Retinal pigment epithelial cell (primary cell): ENCODE results near the gene PYCARD.
"Not testable (repeated sequence)": the region's sequence is repeated elsewhere in the genome, so short reads cannot be mapped to it uniquely, and the experiment has no call there.

Experiments
- DNase-seq: peaks from one replicate; pipeline ENCODE4 v3.0.0-alpha.2; 2010; ENCODE audit warnings: low read depth
- H3K4me3 ChIP-seq: 2 replicates; pipeline ENCODE4 v1.5.1; 2011; ENCODE audit warnings: mild to moderate bottlenecking, low read length, control low read depth, moderate library complexity
- TF ChIP-seq, protein P1 (sequence below): conservative IDR thresholded peaks from 2 replicates; pipeline ENCODE4 v1.5.1; 2011; ENCODE audit warnings: low read depth, low read length, control low read depth, inconsistent platforms

The PYCARD gene

GRCh38 chr16:31181102-31181830 lies 21.3 kb downstream of the PYCARD start:
- peak overlapping the region; percentile 93 for H3K4me3 ChIP-seq
- TF ChIP-seq, protein P1, sequence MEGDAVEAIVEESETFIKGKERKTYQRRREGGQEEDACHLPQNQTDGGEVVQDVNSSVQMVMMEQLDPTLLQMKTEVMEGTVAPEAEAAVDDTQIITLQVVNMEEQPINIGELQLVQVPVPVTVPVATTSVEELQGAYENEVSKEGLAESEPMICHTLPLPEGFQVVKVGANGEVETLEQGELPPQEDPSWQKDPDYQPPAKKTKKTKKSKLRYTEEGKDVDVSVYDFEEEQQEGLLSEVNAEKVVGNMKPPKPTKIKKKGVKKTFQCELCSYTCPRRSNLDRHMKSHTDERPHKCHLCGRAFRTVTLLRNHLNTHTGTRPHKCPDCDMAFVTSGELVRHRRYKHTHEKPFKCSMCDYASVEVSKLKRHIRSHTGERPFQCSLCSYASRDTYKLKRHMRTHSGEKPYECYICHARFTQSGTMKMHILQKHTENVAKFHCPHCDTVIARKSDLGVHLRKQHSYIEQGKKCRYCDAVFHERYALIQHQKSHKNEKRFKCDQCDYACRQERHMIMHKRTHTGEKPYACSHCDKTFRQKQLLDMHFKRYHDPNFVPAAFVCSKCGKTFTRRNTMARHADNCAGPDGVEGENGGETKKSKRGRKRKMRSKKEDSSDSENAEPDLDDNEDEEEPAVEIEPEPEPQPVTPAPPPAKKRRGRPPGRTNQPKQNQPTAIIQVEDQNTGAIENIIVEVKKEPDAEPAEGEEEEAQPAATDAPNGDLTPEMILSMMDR = no peak
- DNase-seq = no peak

DNA sequence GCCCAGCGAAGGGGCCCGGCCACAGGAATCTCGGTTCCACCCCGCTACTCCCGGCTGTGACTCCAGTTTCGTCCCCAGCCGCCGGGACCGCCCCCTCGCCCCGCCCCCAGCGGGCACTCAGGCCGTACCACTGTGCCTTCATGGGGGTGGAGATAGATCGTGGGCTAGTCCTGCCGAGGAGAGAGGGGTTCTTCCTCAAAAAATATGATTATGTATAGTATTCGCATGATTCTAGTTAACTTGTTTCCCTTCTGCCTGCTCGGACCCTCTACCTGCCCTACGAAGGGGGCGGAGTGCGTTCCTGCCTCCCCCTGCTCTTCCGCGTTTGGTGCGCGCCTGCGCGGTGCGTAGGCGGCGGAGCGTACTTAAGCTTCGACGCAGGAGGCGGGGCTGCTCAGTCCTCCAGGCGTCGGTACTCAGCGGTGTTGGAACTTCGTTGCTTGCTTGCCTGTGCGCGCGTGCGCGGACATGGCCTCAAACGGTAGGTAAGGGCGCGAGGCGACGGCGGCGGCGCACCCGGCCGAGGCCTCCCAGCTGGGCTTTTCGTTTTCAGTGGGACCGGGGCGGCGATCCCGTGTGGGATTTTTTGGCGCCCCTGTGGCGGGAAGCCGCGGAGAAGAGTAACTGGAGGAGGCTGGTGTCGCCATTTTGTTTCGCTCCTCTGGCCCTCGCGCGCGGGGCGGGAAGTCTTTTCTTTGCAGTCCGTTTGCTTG lies 22.7 kb downstream of the PYCARD start, which contains the start of gene FUS:
Gene FUS, plus strand, starts transcription at position 393 of the 713 bp plus-strand sequence. Its CDS starts 76 bp downstream, at position 469.
- DNase-seq = peak; percentile 41
- TF ChIP-seq, protein P1 = no peak
- peak within 1 kb of the TSS; percentile 93 for H3K4me3 ChIP-seq

- TF ChIP-seq, protein P1 = no peak
- peak overlapping the region; percentile 93 for H3K4me3 ChIP-seq
- no peak for DNase-seq
Observed at GRCh38 chr16:31179219-31179746, 23.3 kb downstream of the PYCARD start.

- no peak overlapping the region for H3K4me3 ChIP-seq
- no peak for DNase-seq
- TF ChIP-seq, protein P1 = no peak
Observed at GRCh38 chr16:31177136-31177535, 25.4 kb downstream of the PYCARD start.

DNA sequence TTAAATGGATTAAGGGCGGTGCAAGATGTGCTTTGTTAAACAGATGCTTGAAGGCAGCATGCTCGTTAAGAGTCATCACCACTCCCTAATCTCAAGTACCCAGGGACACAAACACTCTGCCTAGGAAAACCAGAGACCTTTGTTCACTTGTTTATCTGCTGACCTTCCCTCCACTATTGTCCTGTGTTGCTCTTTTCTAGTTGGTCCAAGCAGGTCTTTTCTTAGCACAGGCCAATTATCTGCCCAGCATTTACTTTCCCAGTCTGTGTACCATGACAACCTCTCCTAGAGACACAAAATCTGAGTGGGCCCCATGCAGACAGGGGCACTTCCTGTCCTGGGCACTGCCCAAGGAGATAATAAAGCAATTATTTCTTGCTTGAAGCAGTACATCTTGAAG lies 32.5 kb downstream of the PYCARD start:
- H3K4me3 ChIP-seq, DNase-seq: not testable (repeated sequence)

GRCh38 chr16:31168848-31169247 lies 33.7 kb downstream of the PYCARD start:
- no peak for DNase-seq

DNA sequence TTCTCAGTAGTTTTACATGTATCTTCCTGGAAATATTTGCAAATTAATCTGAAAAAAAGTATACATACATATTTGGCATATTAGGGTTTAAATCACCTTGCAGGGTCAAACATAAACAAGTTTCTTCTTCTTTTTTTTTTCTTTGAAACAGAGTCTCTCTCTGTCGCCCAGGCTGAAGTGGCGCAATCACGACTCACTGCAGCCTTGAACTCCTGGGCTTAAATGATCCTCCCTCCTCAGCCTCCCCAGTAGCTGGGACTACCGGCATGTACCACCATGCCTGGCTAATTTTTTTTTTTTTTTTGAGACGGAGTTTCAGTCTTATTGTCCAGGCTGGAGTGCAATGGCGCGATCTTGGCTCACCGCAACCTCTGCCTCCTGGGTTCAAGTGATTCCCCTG lies 35.2 kb downstream of the PYCARD start:
- TF ChIP-seq, protein P1 = no peak
- DNase-seq = no peak
- H3K4me3 ChIP-seq = no peak overlapping the region

More at GRCh38 chr16:31168848-31169247, 33.7 kb downstream of the PYCARD start:
- TF ChIP-seq, protein P1 = no peak
- H3K4me3 ChIP-seq = no peak overlapping the region
